Skin epidermis (tissue), 12 donors: ENCODE data around the gene ULK4.
"Not testable (repeated sequence)": the region's sequence is repeated elsewhere in the genome, so short reads cannot be mapped to it uniquely, and the experiment has no call there.

ENCODE experiments used
- H3K27ac ChIP-seq, 21 experiments: fragments of 200-600 bp; sonication (generic) in 11 of 21; one replicate each; pipeline ENCODE4 v1.5.0; 2020; ENCODE audit warnings: mild to moderate bottlenecking in 3 of 21, inconsistent platforms in 2 of 21, moderate library complexity in 2 of 21
- H3K4me3 ChIP-seq, 7 experiments: fragments of 200-600 bp; sonication (generic) in 2 of 7; one replicate each; pipeline ENCODE4 v1.5.0; 2020; ENCODE audit warnings: inconsistent platforms in 2 of 7, mild to moderate bottlenecking in 2 of 7, moderate library complexity in 1 of 7

Gene ULK4

GRCh38 chr3:41661796-41662195 is 300.1 kb downstream of the ULK4 start:
- no peak overlapping the region for H3K4me3 ChIP-seq
- no peak overlapping the region for H3K27ac ChIP-seq

GRCh38 chr3:41660510-41660909 is 301.4 kb downstream of the ULK4 start:
- no peak overlapping the region for H3K4me3 ChIP-seq
- no peak overlapping the region for H3K27ac ChIP-seq

- H3K27ac ChIP-seq, result no peak overlapping the region
- H3K4me3 ChIP-seq, result no peak overlapping the region
Observed at GRCh38 chr3:41653571-41654239, 308.2 kb downstream of the ULK4 start.

- Histone ChIP-seq H3K4me3 (no peak overlapping the region), H3K27ac (no peak overlapping the region)
Observed at GRCh38 chr3:41652931-41653330, 309.0 kb downstream of the ULK4 start.

- H3K27ac ChIP-seq, result no peak overlapping the region
Observed at GRCh38 chr3:41652506-41652905, 309.4 kb downstream of the ULK4 start.

GRCh38 chr3:41651718-41652117 is 310.2 kb downstream of the ULK4 start:
- H3K27ac ChIP-seq, result no peak overlapping the region
- H3K4me3 ChIP-seq, result no peak overlapping the region

More at GRCh38 chr3:41652506-41652905, 309.4 kb downstream of the ULK4 start:
- H3K4me3 ChIP-seq, result no peak overlapping the region

- H3K4me3 ChIP-seq, result no peak overlapping the region
- H3K27ac ChIP-seq, result no peak overlapping the region
Observed at GRCh38 chr3:41650406-41650805, 311.5 kb downstream of the ULK4 start.

GRCh38 chr3:41649129-41649739 is 312.7 kb downstream of the ULK4 start:
- no peak overlapping the region for H3K27ac ChIP-seq
- no peak overlapping the region for H3K4me3 ChIP-seq

GRCh38 chr3:41647730-41648129 is 314.2 kb downstream of the ULK4 start:
- not testable (repeated sequence) for H3K27ac ChIP-seq, H3K4me3 ChIP-seq

GRCh38 chr3:41640076-41640475 is 321.8 kb downstream of the ULK4 start:
- no peak overlapping the region for H3K27ac ChIP-seq

GRCh38 chr3:41638381-41638780 is 323.5 kb downstream of the ULK4 start:
- Histone ChIP-seq H3K27ac (no peak overlapping the region), H3K4me3 (no peak overlapping the region)

More at GRCh38 chr3:41640076-41640475, 321.8 kb downstream of the ULK4 start:
- no peak overlapping the region for H3K4me3 ChIP-seq

- Histone ChIP-seq H3K27ac (no peak overlapping the region), H3K4me3 (no peak overlapping the region)
Observed at GRCh38 chr3:41632700-41633099, 329.2 kb downstream of the ULK4 start.

- Histone ChIP-seq H3K4me3 (no peak overlapping the region), H3K27ac (no peak overlapping the region)
Observed at GRCh38 chr3:41630708-41631107, 331.2 kb downstream of the ULK4 start.

GRCh38 chr3:41629986-41630385 is 331.9 kb downstream of the ULK4 start:
- no peak overlapping the region for H3K4me3 ChIP-seq
- no peak overlapping the region for H3K27ac ChIP-seq

GRCh38 chr3:41629072-41629471 is 332.8 kb downstream of the ULK4 start:
- Histone ChIP-seq H3K27ac (no peak overlapping the region), H3K4me3 (no peak overlapping the region)

- H3K27ac ChIP-seq, result no peak overlapping the region
- no peak overlapping the region for H3K4me3 ChIP-seq
Observed at GRCh38 chr3:41627477-41628087, 334.3 kb downstream of the ULK4 start.

- no peak overlapping the region for H3K4me3 ChIP-seq
Observed at GRCh38 chr3:41612853-41613252, 349.1 kb downstream of the ULK4 start.

GRCh38 chr3:41611008-41611407 is 350.9 kb downstream of the ULK4 start:
- no peak overlapping the region for H3K4me3 ChIP-seq

More at GRCh38 chr3:41612853-41613252, 349.1 kb downstream of the ULK4 start:
- H3K27ac ChIP-seq, result no peak overlapping the region

GRCh38 chr3:41608347-41608746 is 353.6 kb downstream of the ULK4 start:
- Histone ChIP-seq H3K4me3 (no peak overlapping the region), H3K27ac (no peak overlapping the region)

More at GRCh38 chr3:41611008-41611407, 350.9 kb downstream of the ULK4 start:
- no peak overlapping the region for H3K27ac ChIP-seq

- no peak overlapping the region for H3K27ac ChIP-seq
- no peak overlapping the region for H3K4me3 ChIP-seq
Observed at GRCh38 chr3:41603807-41604206, 358.1 kb downstream of the ULK4 start.

GRCh38 chr3:41602121-41602520 is 359.8 kb downstream of the ULK4 start:
- Histone ChIP-seq H3K4me3 (no peak overlapping the region), H3K27ac (no peak overlapping the region)
